Thyroid gland (tissue), 4 donors: ENCODE results near the gene LBHD1. TPM values are rescaled to one million over a fixed set of nuclear protein-coding genes. Genes with fewer than 3 reads are reported as not detected.
"Not testable (repeated sequence)": the region's sequence is repeated elsewhere in the genome, so short reads cannot be mapped to it uniquely, and the experiment has no call there.

Source experiments
- DNase-seq, 2 donors: peaks; one replicate each; pipeline ENCODE4 v3.0.0-alpha.2; 2019
- H3K27ac ChIP-seq, 3 donors: fragments of 200-600 bp; sonication (generic); 1 replicate in 2 of 3; 2 replicates in 1 of 3; pipeline ENCODE4 v1.5.1; 2016 to 2019; ENCODE audit warnings: mild to moderate bottlenecking in 1 of 3, moderate library complexity in 1 of 3
- H3K27me3 ChIP-seq: fragments of 200-600 bp; sonication (generic); one replicate; pipeline ENCODE4 v1.5.1; 2019
- H3K36me3 ChIP-seq, 2 donors: fragments of 200-600 bp; sonication (generic); one replicate each; pipeline ENCODE4 v1.5.1; 2016 to 2019
- H3K4me1 ChIP-seq, 2 donors: fragments of 200-600 bp; sonication (generic); one replicate each; pipeline ENCODE4 v1.5.1; 2017 to 2019
- H3K4me3 ChIP-seq, 3 donors: fragments of 200-600 bp; sonication (generic); replicated peaks in 1 of 3; 1 replicate in 2 of 3; 2 replicates in 1 of 3; pipeline ENCODE4 v1.5.1; 2016; ENCODE audit warnings: mild to moderate bottlenecking in 1 of 3
- H3K9me3 ChIP-seq: fragments of 200-600 bp; sonication (generic); one replicate; pipeline ENCODE4 v1.5.1; 2017
- CTCF ChIP-seq, 6 experiments: fragments of 200-600 bp in 3 of 6; fragments of 450-650 bp in 3 of 6; sonication (generic) in 3 of 6; IDR thresholded peaks; one replicate each; pipeline ENCODE4 v1.5.1; 2016 to 2019; ENCODE audit warnings: antibody characterized with exemption in 6 of 6, mild to moderate bottlenecking in 2 of 6, inconsistent platforms in 1 of 6, moderate library complexity in 1 of 6
- POLR2A ChIP-seq, 2 donors: fragments of 450-650 bp; IDR thresholded peaks; one replicate each; pipeline ENCODE4 v1.6.1; 2017; ENCODE audit warnings: antibody characterized with exemption in 2 of 2, mild to moderate bottlenecking in 2 of 2, moderate library complexity in 1 of 2
- WGBS, 2 donors: methylation state at CpG; one replicate each; pipeline ENCODE4 v1.1.5; 2017; 5-methylcytosine and 5-hydroxymethylcytosine counted together
- intact Hi-C: fragments of 100-400 bp; cut with DNase I; formaldehyde crosslinking; loops from one replicate; pipeline ENCODE4 v1.15.1; 2023
- total RNA-seq, 4 donors: library from RNA; depleted of rRNA; stranded (reverse); fragments of >200 nt; gene quantifications; one replicate each; pipeline ENCODE4 v1.2.3, GENCODE V29; 2016

Gene LBHD1
- total RNA-seq, 4 donors from 2014 or later, result 5.8 to 15.5 (median 9.3) TPM

GRCh38 chr11:62678433-62678769, 6.3 kb upstream of the LBHD1 start:
- WGBS, 2 donors, result 5 to 14% methylated on average over 9 to 10 of the region's 16 CpGs
- no peak for TF ChIP-seq POLR2A (IDR thresholded peaks at IDR 0.05)
- H3K4me1 ChIP-seq, result peaks cover 6 to 20% of the 10 kb centered on the region in 2 donors
- peak overlapping the region; percentile 69 to 98 (median 82) for H3K4me3 ChIP-seq
- H3K27ac ChIP-seq, result peak overlapping the region; percentile 77 to 82 (median 80)
- H3K9me3 ChIP-seq, result no peaks in the 10 kb centered on the region
- peaks cover 12% of the 10 kb centered on the region in 2 donors for H3K36me3 ChIP-seq
- no peak for DNase-seq
- intact Hi-C loops, result no loop called here
- H3K27me3 ChIP-seq, result no peaks in the 10 kb centered on the region

DNA sequence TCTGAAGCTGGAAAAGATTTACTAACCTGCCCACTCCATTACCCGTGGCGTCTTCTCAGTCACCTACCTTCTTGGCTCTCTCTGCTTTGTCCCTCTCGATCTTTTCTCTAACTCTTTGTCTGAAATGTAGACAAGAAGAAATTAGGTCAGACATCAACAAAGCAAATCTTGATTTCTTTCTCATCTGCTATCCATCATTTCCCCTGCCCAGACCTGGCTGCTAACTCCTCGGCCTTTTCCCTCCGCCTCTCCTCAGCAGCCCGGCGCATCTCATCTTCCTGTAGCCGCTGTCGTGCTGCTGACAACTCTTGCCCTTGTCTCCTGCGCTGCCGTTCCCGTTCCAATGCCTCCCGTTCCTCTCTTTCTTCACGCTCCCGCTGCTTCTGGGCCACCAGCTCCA, 5.6 kb upstream of the LBHD1 start:
- Histone ChIP-seq H3K36me3 (peaks cover 12% of the 10 kb centered on the region in 2 donors), H3K27me3 (no peaks in the 10 kb centered on the region), H3K4me3 (peak overlapping the region in 1 of 3 donors; percentile 82), H3K9me3 (no peaks in the 10 kb centered on the region), H3K4me1 (peaks cover 8 to 27% of the 10 kb centered on the region in 2 donors), H3K27ac (peak overlapping the region in 1 of 3 donors; percentile 82)
- WGBS, 2 donors, result 83 to 85% methylated on average over 15 of the region's 15 CpGs
- intact Hi-C loops, result no loop called here
- TF ChIP-seq CTCF (IDR thresholded peaks at IDR 0.05) (no peak), POLR2A (IDR thresholded peaks at IDR 0.05) (no peak)
- no peak for DNase-seq

DNA sequence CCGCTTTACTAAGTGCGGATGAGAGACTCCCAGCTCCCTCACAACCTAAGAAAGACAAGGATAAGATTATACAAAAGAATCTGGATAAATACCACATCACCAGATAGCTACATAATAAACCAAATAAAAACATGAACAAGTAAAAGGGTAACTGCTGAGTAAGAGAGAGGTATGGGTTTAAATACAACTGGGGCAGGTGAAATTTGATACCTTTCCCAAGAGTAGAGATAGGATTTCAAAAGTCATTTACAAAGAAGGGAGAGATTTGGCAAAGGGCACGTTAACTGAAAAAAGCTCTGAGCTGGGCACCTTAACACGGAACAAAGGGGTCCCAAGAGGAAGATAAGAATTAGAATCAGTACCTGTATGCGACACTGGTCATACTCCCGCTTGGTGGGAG, 5.1 kb upstream of the LBHD1 start:
- Histone ChIP-seq H3K36me3 (peaks cover 12% of the 10 kb centered on the region in 2 donors), H3K27ac (no peak overlapping the region), H3K4me3 (no peak overlapping the region), H3K27me3 (no peaks in the 10 kb centered on the region), H3K9me3 (no peaks in the 10 kb centered on the region), H3K4me1 (peaks cover 13 to 32% of the 10 kb centered on the region in 2 donors)
- no peak for TF ChIP-seq POLR2A (IDR thresholded peaks at IDR 0.05)
- no peak for TF ChIP-seq CTCF (IDR thresholded peaks at IDR 0.05)
- intact Hi-C loops, result no loop called here
- DNase-seq, result no peak
- 84 to 86% methylated on average over 6 of the region's 6 CpGs for WGBS, 2 donors

DNA sequence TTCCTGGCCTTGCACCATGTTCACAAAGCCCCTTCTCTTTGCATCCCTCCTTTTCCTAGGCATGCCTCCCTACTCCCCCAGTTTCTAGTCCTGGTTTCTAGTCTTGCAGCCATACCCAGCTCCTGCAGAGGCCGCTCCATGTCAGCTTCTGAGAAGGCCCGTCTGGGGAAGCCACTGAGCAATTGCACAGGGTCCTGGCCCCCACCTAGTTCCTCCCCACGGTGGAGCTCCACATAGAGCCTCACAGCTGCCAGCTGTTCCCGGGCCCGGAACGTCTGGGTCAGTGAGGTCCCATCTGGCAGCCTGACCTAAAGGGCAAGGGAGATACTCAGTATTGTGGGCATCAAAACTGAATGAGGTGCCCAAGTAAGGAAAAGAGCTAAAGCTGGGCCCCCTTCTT, 4.6 kb upstream of the LBHD1 start:
- H3K4me3 ChIP-seq, result no peak overlapping the region
- H3K27ac ChIP-seq, result no peak overlapping the region
- peaks cover 12% of the 10 kb centered on the region in 2 donors for H3K36me3 ChIP-seq
- intact Hi-C loops, result no loop called here
- H3K27me3 ChIP-seq, result no peaks in the 10 kb centered on the region
- 76 to 77% methylated on average over 6 of the region's 6 CpGs for WGBS, 2 donors
- no peak for DNase-seq
- peaks cover 13 to 33% of the 10 kb centered on the region in 2 donors for H3K4me1 ChIP-seq
- no peaks in the 10 kb centered on the region for H3K9me3 ChIP-seq
- TF ChIP-seq CTCF (IDR thresholded peaks at IDR 0.05) (no peak), POLR2A (IDR thresholded peaks at IDR 0.05) (no peak)

DNA sequence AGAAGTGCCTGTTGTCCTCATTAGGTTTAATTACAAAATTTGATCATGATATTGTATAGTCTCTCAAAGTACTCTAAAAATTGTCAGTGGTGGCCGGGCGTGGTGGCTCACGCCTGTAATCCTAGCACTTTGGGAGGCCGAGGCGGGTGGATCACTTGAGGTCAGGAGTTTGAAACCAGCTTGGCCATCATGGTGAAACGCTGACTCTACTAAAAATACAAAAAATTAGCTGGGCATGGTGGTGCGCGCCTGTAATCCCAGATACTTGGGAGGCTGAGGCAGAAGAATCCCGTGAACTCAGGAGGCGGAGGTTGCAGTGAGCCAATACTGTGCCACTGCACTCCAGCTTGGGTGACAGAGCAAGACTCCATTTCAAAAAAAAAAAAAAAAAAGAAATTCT, 3.3 kb upstream of the LBHD1 start:
- not testable (repeated sequence) for H3K27me3 ChIP-seq

GRCh38 chr11:62673196-62673525, 1.1 kb upstream of the LBHD1 start:
- Histone ChIP-seq H3K9me3 (no peaks in the 10 kb centered on the region), H3K27me3 (no peaks in the 10 kb centered on the region), H3K4me1 (peaks cover 13 to 33% of the 10 kb centered on the region in 2 donors), H3K4me3 (no peak overlapping the region), H3K27ac (no peak overlapping the region), H3K36me3 (peaks cover 12% of the 10 kb centered on the region in 2 donors)
- WGBS, 2 donors, result 89 to 98% methylated on average over 2 of the region's 2 CpGs
- no peak for DNase-seq
- no peak for TF ChIP-seq CTCF (IDR thresholded peaks at IDR 0.05)
- TF ChIP-seq POLR2A (IDR thresholded peaks at IDR 0.05), result no peak
- intact Hi-C loops, result no loop called here

More for the DNA sequence above, 3.3 kb upstream of the LBHD1 start:
- H3K4me3 ChIP-seq, DNase-seq, intact Hi-C loops, H3K9me3 ChIP-seq, H3K27ac ChIP-seq: not testable (repeated sequence)
- peaks cover 17 to 39% of the 10 kb centered on the region in 2 donors for H3K4me1 ChIP-seq
- peaks cover 12% of the 10 kb centered on the region in 2 donors for H3K36me3 ChIP-seq
- WGBS, 2 donors, result 88 to 98% methylated on average over 10 of the region's 10 CpGs
